GM12864 (cell line): ENCODE results near the gene ID1.
A peak's percentile ranks its signal among the peaks of the same experiment; 100 is the strongest.

Experiments used
- DNase-seq: peaks from one replicate; pipeline ENCODE4 v3.0.0-alpha.2; 2011; ENCODE audit warnings: low read depth
- H3K4me3 ChIP-seq: 2 replicates; pipeline ENCODE4 v1.5.1; 2011; ENCODE audit warnings: mild to moderate bottlenecking, low read depth, low read length, control low read depth
- TF ChIP-seq, protein P1 (sequence below): IDR thresholded peaks from 2 replicates; pipeline ENCODE4 v1.5.1; 2011; ENCODE audit warnings: low read depth, mild to moderate bottlenecking, moderate library complexity, low read length, control low read depth, inconsistent platforms; ENCODE audit errors: missing control alignments

ID1 gene

DNA sequence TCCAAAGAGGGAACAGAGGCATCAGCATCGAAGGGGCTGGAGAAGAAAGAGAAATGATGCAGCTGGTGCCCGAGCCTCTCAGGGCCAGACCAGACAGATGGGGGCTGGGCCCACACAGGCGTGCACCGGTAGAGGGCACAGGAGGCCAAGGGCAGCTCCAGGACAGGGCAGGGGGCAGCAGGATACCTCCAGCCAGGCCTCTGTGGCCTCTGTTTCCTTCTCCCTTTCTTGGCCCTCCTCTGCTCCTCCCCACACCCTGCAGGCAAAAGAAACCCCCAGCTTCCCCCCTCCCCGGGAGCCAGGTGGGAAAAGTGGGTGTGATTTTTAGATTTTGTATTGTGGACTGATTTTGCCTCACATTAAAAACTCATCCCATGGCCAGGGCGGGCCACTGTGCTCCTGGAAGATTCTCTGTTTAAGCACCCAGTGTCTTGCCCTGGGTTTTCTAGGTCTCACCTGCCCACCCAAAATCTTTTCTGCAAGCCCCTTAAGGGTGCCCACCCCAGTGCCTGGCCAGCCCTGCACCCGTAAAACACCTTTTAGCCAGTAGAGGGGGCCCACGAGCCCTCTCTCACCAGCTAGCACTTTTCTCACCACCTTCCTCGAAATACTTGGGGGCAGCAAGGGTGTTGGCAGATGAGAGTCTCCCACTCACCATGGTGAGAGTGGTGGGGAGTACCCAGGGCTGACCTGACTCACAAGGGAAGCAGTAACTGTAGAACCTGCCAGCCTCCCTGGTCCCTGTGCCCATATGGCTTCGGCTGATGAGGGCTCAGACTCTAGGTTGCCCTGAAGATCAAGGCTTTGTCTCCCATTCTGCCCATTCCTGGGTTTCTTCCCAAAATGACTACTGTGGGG lies 35.7 kb upstream of the ID1 start:
- TF ChIP-seq, protein P1, sequence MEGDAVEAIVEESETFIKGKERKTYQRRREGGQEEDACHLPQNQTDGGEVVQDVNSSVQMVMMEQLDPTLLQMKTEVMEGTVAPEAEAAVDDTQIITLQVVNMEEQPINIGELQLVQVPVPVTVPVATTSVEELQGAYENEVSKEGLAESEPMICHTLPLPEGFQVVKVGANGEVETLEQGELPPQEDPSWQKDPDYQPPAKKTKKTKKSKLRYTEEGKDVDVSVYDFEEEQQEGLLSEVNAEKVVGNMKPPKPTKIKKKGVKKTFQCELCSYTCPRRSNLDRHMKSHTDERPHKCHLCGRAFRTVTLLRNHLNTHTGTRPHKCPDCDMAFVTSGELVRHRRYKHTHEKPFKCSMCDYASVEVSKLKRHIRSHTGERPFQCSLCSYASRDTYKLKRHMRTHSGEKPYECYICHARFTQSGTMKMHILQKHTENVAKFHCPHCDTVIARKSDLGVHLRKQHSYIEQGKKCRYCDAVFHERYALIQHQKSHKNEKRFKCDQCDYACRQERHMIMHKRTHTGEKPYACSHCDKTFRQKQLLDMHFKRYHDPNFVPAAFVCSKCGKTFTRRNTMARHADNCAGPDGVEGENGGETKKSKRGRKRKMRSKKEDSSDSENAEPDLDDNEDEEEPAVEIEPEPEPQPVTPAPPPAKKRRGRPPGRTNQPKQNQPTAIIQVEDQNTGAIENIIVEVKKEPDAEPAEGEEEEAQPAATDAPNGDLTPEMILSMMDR: peak; percentile 82
- no peak overlapping the region for H3K4me3 ChIP-seq
- no peak for DNase-seq

DNA sequence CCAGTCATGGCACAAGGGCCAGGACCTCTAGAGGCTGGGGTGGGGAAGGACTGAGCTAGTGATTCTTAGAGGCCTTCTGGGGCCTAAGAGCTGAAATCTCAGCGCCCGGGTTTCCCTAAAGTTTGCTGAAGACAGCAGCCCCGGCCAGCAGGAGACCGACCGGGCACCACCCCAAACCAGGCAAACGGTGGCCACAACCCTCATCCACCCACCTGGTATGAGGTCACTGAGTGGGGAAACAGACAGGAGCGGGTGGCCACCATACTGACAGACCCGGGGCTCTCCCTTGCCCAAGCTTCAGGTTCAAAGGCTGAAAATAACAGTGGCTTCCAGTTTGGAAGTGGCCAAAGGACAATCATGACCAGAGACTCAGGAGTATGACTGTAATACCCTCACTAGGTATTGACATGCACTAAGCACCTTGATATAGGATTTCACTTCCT lies 35.0 kb upstream of the ID1 start:
- DNase-seq: no peak
- TF ChIP-seq, protein P1: no peak
- no peak overlapping the region for H3K4me3 ChIP-seq

DNA sequence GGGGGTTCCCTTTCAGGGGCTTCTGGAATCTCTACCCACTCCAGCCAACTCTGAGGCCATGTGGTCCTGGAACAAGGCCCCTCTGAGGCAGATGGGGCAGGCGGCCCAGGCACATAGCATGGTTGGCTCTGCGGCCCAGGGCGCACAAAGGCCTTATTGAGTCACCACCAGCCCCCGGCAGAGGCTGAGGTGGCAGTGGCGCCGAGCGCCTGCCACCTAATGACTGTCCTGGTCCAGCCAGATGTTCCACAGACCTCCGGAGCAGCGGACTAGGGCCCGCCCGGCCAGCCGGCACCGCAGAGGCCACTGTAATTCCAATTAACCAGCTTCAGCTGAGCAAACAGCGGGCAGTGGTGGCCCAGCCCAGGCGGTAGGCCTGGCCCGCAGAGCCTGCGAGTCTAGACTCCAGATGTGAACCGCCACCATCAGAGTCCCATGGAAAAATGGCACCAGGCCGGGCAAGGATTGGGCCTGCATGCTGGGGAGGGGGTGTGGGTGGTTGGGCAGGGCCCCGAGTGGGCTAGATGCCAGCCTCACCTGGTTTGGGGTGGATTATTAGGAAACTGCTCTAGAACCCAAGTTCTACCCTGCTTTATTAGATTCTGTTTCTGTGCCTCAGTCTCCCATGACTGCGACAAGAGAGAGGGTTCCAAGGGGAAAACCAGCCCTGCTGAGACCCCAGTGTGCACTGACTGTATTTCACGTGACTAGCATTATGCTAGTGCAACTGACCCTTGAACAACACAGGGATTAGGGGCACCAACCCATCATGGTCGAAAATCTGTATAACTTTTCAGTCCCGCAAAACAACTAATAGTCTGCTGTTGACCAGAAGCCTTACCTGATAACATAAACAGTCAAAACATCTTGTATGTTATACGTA lies 34.1 kb upstream of the ID1 start:
- no peak overlapping the region for H3K4me3 ChIP-seq
- DNase-seq: no peak
- TF ChIP-seq, protein P1: no peak

DNA sequence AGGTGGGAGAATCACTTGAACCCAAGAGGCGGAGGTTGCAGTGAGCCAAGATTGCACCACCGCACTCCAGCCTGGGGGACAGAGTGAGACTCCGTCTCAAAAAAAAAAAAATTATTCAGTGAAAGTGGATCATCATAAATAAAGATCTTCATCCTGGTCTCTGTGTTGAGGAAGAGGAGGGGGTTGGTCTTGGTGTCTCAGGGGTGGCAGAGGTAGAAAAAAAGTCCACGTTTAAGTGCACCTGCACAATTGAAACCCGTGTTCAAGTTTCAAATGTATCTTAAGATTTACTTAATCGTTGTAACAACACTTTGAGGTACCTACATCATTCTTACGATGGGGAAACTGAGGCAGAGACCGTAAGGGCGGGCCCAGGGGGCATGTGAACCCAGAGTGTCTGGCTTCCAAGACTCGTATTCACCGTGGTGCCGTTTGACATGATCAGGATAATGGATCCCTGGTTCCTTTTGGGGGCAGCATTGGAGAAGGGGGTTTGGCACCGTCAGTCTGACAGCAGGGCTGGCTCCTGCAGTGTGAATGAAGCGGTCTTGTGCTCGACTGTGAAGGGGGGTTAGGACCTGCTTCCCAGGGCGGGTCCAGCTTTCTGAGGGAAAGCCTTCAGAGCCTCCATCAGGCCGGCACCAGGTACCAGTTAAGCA lies 32.9 kb upstream of the ID1 start:
- no peak for DNase-seq
- TF ChIP-seq, protein P1: no peak
- peak overlapping the region; percentile 50 for H3K4me3 ChIP-seq

DNA sequence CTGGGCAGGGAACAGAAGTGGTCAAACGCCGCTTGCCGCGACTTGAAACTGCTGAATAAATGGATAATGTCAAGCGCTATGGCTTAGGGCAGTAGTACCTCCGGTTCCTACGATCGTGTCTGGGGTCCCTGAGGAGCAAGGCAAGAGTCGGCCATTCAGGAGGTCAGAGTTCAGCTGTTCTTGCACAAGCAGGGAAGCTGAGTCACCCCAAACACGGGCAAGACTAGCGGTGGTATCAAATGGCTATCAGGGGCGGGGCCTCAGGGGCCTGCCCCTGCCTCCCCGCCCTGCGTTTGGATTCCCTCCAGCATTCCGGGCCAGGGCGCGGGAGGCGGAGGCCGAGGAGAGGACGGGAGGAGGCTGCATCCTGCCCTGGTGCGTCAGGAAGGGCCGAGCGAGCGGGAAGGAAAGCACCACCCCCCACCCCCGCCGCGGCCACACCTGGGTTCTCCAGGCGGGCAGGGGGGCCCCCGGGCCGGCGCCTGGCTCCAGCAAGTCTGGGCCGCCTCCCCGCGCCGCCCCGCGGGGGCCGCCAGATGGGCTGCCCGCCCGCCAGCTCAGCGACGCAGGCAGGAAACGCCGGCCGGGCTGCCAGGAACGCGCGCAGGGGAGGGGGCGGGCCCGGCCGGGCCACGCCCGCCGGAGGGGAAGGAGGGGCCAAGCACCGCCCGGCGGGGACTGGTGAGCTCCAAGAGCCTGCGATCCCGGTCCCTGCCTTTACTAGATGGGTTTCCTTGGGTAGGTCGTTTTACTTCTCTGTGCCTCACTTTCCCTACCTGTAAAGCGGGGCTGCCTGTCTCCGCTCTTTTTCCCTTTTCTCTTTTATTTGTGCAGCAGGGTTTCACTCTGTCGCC lies 32.2 kb upstream of the ID1 start:
- DNase-seq: peak; percentile 59
- TF ChIP-seq, protein P1: no peak
- H3K4me3 ChIP-seq: peak overlapping the region; percentile 50
